SU-DHL-6 (cell line): ENCODE data around the gene RNGTT.

Source experiments
- H2AFZ ChIP-seq: fragments of 200-600 bp; sonication (generic); 2 replicates; pipeline ENCODE4 v1.6.1; 2014; ENCODE audit warnings: low read depth, mild to moderate bottlenecking, moderate library complexity, mixed read lengths, antibody characterized with exemption, low read length; ENCODE audit not compliant: severe bottlenecking
- H3F3A ChIP-seq: fragments of 200-600 bp; shearing (Covaris generic); 2 replicates; pipeline ENCODE4 v1.6.0; 2016; ENCODE audit warnings: antibody characterized with exemption, mild to moderate bottlenecking; ENCODE audit not compliant: insufficient read depth
- H3K27ac ChIP-seq: fragments of 200-600 bp; sonication (generic); 2 replicates; pipeline ENCODE4 v1.5.1; 2016; ENCODE audit warnings: low read depth, mild to moderate bottlenecking, low read length, moderate library complexity, mixed read lengths
- H3K27me3 ChIP-seq: fragments of 200-600 bp; sonication (generic), shearing (Covaris generic); 2 replicates; pipeline ENCODE4 v1.6.0; 2014; ENCODE audit warnings: mild to moderate bottlenecking, low read length
- H3K36me3 ChIP-seq: fragments of 200-600 bp; sonication (generic); 2 replicates; pipeline ENCODE4 v1.6.1; 2014; ENCODE audit warnings: mild to moderate bottlenecking, low read length, mixed read lengths
- H3K4me2 ChIP-seq: fragments of 300-600, 200-600 bp; shearing (Covaris generic), sonication (generic); 2 replicates; pipeline ENCODE4 v1.6.0; 2014; ENCODE audit warnings: low read length, low read depth, mild to moderate bottlenecking; ENCODE audit not compliant: poor library complexity, severe bottlenecking
- H3K4me3 ChIP-seq: fragments of 200-600 bp; sonication (generic); 2 replicates; pipeline ENCODE4 v1.5.1; 2014; ENCODE audit warnings: antibody characterized with exemption, low read length, mild to moderate bottlenecking, mixed read lengths; ENCODE audit not compliant: insufficient read depth, poor library complexity, severe bottlenecking
- H3K79me2 ChIP-seq: fragments of 200-600 bp; sonication (generic); 2 replicates; pipeline ENCODE4 v1.6.1; 2014; ENCODE audit warnings: mild to moderate bottlenecking, low read length, moderate library complexity; ENCODE audit not compliant: insufficient read depth
- H3K9ac ChIP-seq: fragments of 200-600 bp; sonication (generic); 2 replicates; pipeline ENCODE4 v1.7.0; 2014; ENCODE audit warnings: mild to moderate bottlenecking, low read length
- H3K9me2 ChIP-seq: fragments of 200-600 bp; sonication (generic); replicated peaks from 2 replicates; pipeline ENCODE4 v1.6.1; 2014; ENCODE audit warnings: low read length; ENCODE audit not compliant: insufficient read depth
- H3K9me3 ChIP-seq: fragments of 200-600 bp; sonication (generic); 2 replicates; pipeline ENCODE4 v1.6.1; 2014; ENCODE audit warnings: low read length, mixed read lengths; ENCODE audit not compliant: insufficient read depth
- H4K20me1 ChIP-seq: fragments of 200-600 bp; sonication (generic); 2 replicates; pipeline ENCODE4 v1.6.1; 2014; ENCODE audit warnings: low read depth, mild to moderate bottlenecking, antibody characterized with exemption, low read length, moderate library complexity, mixed read lengths
- EZH2phosphoT487 ChIP-seq: fragments of 200-600 bp; sonication (generic), shearing (Covaris generic); conservative IDR thresholded peaks from 2 replicates; pipeline ENCODE4 v1.6.1; 2018; ENCODE audit warnings: mild to moderate bottlenecking, antibody characterized with exemption, low read length, moderate library complexity, mixed read lengths
- TF ChIP-seq, protein P1 (sequence below): fragments of 200-600 bp; sonication (generic); IDR thresholded peaks from one replicate; pipeline ENCODE4 v1.5.1; 2017; ENCODE audit warnings: antibody characterized with exemption, mild to moderate bottlenecking, low read length, moderate library complexity; ENCODE audit not compliant: insufficient read depth, poor library complexity, severe bottlenecking

Gene RNGTT

DNA sequence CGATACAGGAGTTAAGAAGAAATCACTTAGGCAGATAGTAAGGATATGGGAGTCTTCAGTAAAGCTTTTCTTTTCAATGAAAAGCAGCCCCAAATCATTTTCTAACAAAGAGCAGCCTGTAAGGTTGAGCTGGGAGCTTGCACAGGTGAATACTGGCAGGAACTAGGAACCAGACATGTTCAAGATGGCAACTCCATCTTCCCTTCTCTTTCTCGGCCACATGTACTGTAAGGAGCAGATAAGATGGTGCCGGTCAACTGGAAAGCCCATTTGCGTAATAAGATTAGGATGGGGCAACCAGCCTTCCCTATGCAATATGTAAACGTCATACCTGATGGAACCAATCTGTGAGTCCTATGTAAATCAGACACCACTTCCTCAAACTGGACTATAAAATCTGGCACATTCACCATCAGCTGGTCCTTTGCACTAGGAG lies 46.2 kb upstream of the RNGTT start:
- Histone ChIP-seq H3K27me3 (no peaks in the 10 kb centered on the region), H3K79me2 (no peaks in the 10 kb centered on the region), H3F3A (no peaks in the 10 kb centered on the region), H3K9me3 (no peaks in the 10 kb centered on the region), H3K4me2 (no peak overlapping the region), H3K36me3 (no peaks in the 10 kb centered on the region), H3K4me3 (no peak overlapping the region), H4K20me1 (no peaks in the 10 kb centered on the region), H3K27ac (no peak overlapping the region), H3K9ac (no peak overlapping the region), H2AFZ (no peak overlapping the region), H3K9me2 (no peaks in the 10 kb centered on the region)
- TF ChIP-seq EZH2phosphoT487: no peak
- TF ChIP-seq, protein P1, sequence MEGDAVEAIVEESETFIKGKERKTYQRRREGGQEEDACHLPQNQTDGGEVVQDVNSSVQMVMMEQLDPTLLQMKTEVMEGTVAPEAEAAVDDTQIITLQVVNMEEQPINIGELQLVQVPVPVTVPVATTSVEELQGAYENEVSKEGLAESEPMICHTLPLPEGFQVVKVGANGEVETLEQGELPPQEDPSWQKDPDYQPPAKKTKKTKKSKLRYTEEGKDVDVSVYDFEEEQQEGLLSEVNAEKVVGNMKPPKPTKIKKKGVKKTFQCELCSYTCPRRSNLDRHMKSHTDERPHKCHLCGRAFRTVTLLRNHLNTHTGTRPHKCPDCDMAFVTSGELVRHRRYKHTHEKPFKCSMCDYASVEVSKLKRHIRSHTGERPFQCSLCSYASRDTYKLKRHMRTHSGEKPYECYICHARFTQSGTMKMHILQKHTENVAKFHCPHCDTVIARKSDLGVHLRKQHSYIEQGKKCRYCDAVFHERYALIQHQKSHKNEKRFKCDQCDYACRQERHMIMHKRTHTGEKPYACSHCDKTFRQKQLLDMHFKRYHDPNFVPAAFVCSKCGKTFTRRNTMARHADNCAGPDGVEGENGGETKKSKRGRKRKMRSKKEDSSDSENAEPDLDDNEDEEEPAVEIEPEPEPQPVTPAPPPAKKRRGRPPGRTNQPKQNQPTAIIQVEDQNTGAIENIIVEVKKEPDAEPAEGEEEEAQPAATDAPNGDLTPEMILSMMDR: no peak

DNA sequence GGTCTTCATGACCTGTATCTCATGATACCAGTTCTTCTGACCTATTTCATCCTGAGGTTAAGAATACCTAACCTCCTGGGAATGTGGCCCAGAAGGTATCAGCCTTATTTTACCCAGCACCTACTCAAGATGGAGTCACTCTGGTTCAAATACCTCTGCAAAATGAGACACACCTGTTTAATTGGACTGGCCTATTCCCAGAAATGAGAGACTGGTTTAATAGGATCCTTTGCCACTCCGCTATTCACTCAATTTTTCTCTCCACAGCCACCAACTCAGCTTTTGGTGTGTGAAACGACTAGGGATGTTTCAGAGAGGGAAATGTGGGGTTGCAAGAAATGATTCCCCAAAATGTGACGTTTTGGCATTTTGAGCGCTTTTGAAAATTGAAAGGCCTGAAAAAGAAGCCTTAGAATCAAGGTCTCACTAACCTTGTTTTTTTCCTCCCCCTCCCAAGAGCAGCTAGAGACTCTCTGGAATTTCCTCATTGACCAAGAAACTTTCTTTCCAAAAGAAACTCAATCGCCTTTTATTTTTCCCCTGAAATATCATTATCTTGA lies 45.5 kb upstream of the RNGTT start:
- Histone ChIP-seq H3F3A (no peaks in the 10 kb centered on the region), H3K27ac (no peak overlapping the region), H3K9ac (no peak overlapping the region), H3K4me2 (no peak overlapping the region), H3K4me3 (no peak overlapping the region), H4K20me1 (no peaks in the 10 kb centered on the region), H3K79me2 (no peaks in the 10 kb centered on the region), H3K9me2 (no peaks in the 10 kb centered on the region), H3K36me3 (no peaks in the 10 kb centered on the region), H3K27me3 (no peaks in the 10 kb centered on the region), H2AFZ (no peak overlapping the region), H3K9me3 (no peaks in the 10 kb centered on the region)
- TF ChIP-seq EZH2phosphoT487: no peak
- TF ChIP-seq, protein P1: no peak

DNA sequence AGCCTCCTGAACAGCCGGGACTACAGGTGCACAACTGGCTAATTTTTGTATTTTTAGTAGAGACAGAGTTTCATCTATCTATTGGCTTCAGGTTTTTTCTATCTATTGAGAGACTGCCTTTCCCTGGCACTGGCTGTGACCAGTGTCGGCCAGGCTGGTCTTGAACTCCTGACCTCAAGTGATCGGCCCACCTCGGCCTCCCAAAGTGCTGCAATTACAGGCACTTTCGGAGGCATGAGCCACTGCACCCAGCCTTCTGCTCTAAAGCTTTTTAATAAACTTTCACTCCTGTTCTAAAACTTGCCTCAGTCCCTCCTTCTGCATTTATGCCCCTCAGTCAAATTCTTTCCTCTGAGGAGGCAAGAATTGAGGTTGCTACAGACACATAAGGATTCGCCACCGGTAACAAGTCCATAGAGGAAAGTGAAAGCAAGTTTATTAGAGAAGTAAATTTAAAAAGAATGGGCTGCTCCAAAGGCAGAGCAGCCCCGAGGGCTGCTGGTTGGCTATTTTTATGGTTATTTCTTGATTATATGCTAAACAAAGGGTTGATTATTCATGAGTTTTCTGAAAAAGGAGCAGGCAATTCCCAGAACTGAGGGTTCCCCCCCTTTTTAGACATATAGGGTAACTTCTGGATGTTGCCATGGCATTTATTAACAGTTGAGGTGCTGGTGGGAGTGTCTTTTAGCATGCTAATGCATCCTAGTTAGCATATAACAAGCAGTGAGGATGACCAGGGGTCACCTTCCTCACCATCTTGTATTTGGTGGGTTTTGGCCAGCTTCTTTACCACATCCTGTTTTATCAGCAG lies 44.8 kb upstream of the RNGTT start:
- TF ChIP-seq EZH2phosphoT487: no peak
- TF ChIP-seq, protein P1: no peak
- no peak overlapping the region for H3K27ac ChIP-seq

More for the DNA sequence above, 44.8 kb upstream of the RNGTT start:
- no peaks in the 10 kb centered on the region for H4K20me1 ChIP-seq
- H3K4me2 ChIP-seq: no peak overlapping the region
- H3K36me3 ChIP-seq: no peaks in the 10 kb centered on the region
- no peak overlapping the region for H2AFZ ChIP-seq
- no peaks in the 10 kb centered on the region for H3K27me3 ChIP-seq
- no peaks in the 10 kb centered on the region for H3K9me3 ChIP-seq
- H3K9ac ChIP-seq: no peak overlapping the region
- no peaks in the 10 kb centered on the region for H3F3A ChIP-seq
- no peaks in the 10 kb centered on the region for H3K9me2 ChIP-seq
- H3K4me3 ChIP-seq: no peak overlapping the region
- no peaks in the 10 kb centered on the region for H3K79me2 ChIP-seq
